Measurements from ENCODE around the gene APOA5.
"Not testable (repeated sequence)": the region's sequence is repeated elsewhere in the genome, so short reads cannot be mapped to it uniquely, and the experiment has no call there.

DNA sequence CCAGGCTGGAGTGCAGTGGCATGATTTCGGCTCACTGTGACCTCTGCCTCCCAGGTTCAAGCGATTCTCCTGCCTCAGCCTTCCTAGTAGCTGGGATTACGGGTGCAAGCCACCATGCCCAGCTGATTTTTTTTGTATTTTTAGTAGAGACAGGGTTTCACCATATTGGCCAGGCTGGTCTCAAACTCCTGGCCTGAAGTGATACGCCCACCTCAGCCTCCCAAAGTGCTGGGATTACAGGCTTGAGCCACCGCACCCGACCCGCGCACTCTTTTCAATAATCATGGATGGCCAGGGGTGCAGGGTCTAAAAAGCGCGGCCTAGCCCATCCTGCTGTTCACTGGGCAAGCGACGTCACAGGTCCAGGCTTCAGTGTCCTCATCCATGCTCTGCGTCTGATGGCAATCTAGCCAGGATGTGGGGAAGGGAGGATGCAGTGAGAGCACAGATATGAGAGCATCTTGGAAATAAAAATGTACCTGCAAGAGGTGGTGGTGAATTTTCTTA lies 42.9 kb upstream of the APOA5 start:
- TF ChIP-seq ETV6 (IDR thresholded peaks at IDR 0.05; ENCODE audit: borderline replicate concordance in 1 of 2, low read depth in 2 of 2, low read length in 1 of 2); ETV6 (CRISPR knock-in tag; IDR thresholded peaks at IDR 0.05; ENCODE audit: borderline replicate concordance); POLR2A (conservative IDR thresholded peaks at IDR 0.05); GABPA (tag; conservative IDR thresholded peaks at IDR 0.05; ENCODE audit: low read depth); GATA2 (CRISPR knock-in tag; IDR thresholded peaks at IDR 0.05): not testable (repeated sequence)
- TF ChIP-seq, protein P1, sequence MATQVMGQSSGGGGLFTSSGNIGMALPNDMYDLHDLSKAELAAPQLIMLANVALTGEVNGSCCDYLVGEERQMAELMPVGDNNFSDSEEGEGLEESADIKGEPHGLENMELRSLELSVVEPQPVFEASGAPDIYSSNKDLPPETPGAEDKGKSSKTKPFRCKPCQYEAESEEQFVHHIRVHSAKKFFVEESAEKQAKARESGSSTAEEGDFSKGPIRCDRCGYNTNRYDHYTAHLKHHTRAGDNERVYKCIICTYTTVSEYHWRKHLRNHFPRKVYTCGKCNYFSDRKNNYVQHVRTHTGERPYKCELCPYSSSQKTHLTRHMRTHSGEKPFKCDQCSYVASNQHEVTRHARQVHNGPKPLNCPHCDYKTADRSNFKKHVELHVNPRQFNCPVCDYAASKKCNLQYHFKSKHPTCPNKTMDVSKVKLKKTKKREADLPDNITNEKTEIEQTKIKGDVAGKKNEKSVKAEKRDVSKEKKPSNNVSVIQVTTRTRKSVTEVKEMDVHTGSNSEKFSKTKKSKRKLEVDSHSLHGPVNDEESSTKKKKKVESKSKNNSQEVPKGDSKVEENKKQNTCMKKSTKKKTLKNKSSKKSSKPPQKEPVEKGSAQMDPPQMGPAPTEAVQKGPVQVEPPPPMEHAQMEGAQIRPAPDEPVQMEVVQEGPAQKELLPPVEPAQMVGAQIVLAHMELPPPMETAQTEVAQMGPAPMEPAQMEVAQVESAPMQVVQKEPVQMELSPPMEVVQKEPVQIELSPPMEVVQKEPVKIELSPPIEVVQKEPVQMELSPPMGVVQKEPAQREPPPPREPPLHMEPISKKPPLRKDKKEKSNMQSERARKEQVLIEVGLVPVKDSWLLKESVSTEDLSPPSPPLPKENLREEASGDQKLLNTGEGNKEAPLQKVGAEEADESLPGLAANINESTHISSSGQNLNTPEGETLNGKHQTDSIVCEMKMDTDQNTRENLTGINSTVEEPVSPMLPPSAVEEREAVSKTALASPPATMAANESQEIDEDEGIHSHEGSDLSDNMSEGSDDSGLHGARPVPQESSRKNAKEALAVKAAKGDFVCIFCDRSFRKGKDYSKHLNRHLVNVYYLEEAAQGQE (IDR thresholded peaks at IDR 0.05; ENCODE audit: borderline replicate concordance): not testable (repeated sequence)
- TF ChIP-seq, protein P1 (CRISPR knock-in tag; IDR thresholded peaks at IDR 0.05; ENCODE audit: low read depth): not testable (repeated sequence)

All from K562 (cell line).